EH (cell line): Measurements from ENCODE around the gene MMAB.
"Not testable (repeated sequence)": the region's sequence is repeated elsewhere in the genome, so short reads cannot be mapped to it uniquely, and the experiment has no call there.

ENCODE experiments used
- DNase-seq: peaks from one replicate; pipeline ENCODE4 v3.0.0-alpha.2; 2015; ENCODE audit warnings: low read depth

Gene MMAB

DNA sequence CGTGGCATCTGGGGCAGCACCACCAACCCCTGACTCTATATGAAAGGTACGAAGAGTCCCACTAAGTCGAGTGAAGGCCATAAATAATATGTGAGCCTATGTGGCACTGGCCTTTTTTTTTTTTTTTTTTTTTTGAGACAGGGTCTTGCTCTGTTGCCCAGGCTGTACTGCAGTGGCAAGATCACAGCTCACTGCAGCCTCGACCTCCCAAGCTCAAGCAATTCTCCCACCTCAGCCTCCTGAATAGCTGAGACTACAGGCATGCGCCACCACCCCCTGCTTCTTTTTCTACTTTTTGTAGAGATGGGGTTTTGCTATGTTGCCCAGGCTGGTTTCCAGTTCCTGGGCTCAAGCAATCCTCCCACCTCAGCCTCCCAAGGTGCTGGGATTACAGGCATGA lies 28.8 kb upstream of the MMAB start:
- not testable (repeated sequence) for DNase-seq

DNA sequence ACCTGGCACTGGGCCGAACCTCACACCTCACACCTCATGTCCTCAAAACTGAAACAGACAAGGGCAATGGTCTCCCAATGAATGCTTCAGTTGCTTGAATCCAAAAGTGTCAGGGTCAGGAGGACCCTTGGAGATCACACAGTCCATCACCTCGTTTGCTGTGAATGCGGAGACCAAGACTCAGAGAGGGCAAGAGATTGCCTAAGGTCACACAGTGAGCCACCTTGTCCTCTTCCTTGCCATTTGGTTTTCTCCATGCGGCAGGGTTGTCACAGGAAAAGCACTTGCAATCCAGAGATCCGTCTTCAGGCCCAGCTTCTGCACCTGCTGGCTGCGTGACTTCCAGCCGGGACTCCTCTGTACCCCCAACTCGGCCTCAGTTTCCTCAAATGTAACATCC lies 28.3 kb upstream of the MMAB start:
- no peak for DNase-seq

DNA sequence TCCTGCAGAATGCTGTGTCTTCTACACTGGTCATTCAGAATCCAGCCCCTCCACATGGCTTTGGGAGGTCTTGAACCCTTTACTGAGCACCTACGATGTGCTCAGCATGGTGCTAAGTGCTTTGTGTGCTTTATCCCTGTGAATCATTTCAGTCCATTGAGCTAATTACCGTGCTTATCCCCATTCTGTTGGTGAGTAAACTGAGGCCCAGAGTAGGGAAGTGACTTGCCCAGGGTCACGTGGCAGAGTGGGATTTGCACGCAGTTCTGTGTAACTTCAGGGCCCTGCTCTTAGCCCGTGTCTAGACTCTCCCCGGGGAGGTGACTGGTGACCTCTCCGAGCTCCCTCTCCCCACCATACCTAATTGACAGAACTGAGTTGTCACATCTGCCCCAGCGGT lies 27.7 kb upstream of the MMAB start:
- DNase-seq: no peak

DNA sequence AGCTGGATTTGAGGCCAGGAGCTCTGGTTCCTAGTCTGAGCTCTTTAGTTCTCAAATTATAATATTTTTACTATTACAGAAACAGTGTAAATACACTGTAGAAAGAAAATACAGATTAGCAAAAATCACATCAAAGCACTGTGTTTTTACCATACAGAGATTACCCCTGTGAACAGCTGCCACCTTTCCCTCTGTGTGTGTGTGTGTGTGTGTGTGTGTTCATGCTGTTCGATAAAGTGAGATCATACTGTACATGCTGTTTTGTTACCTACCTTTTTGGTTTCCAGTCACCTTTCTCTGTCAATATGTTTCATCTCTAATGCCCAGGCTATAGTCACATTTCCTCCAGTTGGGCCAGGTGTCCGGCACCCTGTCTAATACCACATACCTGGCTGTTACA lies 27.2 kb upstream of the MMAB start:
- no peak for DNase-seq

DNA sequence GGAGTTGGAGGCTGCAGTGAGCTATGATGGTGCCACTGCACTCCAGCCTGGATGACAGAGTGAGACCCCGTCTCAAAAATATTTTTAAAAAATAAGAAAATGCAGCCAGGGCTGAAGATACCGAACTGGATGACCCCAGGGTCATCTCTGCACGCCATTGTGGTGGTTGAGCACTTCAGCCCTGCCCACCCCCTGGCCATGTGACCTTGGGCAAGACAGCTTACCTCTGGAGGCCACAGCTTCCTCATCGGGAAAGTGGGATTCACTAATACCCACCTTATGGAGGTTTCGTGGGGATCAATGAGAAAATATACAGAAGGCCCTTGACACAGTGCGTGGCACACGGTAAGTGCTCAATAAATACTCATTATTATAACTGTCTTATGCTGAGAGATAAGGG lies 25.8 kb upstream of the MMAB start:
- no peak for DNase-seq

DNA sequence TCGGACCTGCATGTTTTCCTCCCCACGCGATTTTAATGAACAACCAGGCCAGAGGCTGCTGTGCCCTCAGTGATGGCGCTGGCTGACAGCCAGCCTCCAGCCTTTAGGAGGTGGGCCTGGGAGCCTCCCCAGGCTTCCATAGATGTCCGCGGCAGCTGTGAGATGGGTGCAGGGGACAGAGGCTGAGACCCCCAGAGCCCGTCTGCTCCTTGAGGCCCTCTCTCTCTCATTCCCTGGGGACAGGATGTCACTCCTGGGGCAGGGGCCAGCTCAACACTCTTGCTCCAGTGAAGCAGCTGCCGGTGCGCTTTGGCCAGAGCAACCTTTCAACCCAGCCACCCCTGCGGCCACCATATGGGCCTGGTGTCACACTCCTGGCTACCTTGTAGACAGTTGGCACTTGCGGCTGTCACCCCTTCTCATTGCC lies 25.1 kb upstream of the MMAB start:
- DNase-seq: no peak

DNA sequence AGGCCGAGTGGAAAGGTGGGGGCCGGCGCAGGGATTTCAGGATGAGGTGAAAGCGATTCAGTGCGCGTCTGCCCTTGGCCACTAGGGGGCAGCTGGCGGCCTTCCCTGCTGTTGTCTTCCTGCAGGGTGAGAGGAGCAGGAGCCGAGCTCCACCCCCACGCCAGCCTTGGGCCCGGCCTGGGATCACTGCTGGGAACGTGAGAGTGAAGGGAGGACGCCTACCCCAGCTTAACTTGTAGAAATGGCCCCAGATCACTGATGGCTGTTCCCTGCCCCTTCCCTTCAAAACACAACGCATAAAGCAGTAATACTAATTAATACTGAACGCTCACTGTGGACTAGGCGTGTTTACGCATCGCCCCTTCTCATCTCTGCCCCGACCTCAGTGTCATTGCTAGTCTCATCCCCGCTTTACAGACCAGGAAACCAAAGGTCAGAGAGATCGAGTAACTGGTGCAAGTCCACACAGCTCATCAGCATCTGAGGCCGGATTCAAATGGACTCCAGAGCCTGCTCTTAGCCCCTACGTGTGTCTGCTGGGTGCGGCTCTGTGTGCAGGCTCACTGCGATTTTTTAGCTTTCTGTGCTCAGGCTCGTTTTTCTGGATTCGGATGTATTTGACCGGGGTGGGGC lies 24.6 kb upstream of the MMAB start:
- peak; percentile 81 for DNase-seq

DNA sequence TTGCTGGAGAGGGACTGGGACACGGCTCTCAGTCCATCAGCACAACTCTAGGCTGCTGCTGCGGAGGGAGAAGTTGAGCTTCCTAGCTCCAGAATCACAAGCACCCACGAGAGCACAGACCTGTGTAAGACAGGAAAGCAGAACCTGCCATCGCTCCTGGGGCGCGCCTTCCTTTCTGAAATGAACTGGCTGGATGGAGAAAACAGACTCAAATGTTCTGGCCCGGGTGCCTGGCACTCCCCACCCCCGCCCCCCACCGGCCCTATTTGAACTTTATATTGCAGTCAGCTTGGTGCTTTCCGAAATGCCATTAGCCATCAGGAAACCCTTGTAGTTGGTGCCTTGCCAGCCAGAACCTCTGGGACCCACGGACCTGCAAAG lies 24.1 kb upstream of the MMAB start:
- DNase-seq: no peak

DNA sequence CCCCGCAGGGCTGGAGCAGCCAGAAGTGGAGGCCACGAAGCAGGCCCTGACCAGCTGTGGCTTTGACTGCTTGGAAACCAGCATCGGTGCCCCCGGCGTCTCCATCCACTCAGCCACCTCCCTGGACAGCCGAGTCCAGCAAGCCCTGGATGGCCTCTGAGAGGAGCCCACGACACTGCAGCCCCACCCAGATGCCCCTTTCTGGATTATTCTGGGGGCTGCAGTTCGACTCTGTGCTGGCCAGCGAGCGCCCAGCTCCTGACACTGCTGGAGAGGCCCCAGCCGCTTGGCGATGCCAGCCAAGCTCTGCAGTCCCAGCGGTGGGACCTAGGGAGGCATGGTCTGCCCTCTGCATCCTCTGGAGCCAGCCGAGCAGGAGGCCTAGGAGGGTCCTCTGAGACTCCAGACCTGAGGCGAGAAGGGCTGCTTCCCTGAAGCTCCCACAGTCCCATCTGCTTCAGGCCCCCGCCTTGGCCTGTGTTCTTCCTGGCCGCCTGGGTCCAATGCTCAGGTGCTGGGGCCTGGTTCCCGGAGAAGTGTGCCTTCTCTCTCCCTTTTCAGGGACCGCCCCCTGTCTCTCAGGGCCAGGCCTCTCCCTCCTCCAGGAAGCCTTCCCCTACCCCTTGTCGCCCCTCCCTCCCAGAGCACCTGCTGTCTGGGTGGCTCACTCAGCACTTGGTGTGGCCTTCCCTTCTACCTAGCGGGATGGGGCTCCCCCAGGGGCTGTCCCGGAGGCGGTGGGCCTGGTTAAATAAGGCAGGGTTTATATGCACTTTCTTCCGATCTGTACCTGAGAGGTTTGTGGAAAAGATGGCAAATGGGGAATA lies 23.3 kb upstream of the MMAB start:
- no peak for DNase-seq

DNA sequence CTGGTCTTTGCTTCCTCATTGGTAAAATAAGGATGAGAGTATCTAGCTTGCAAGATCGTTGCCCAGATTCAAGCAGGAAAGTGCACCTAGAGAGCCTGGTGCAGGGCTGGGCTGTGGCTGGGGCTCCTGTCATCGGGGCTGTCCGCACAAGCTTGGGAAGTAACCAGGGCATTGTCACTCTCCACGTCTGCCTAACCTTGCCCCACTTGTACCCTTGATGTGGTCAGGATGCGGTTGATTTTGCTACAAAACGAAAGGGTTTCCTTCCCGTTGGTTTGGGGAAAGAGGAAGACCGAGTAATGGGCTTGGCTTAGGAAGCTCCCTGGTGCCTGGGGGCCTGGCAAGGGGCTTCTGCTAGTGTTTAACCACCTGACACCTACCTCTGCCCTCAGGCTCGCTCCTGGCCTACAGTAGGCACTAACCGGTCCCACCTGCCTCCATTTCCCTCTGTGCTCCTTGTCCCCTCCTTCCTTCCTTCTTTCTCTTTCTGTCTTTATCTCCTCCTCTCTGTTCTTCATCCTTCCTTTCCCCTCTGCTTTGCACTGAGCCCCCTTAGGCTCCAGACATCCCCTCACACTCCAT lies 22.1 kb upstream of the MMAB start:
- DNase-seq: no peak

DNA sequence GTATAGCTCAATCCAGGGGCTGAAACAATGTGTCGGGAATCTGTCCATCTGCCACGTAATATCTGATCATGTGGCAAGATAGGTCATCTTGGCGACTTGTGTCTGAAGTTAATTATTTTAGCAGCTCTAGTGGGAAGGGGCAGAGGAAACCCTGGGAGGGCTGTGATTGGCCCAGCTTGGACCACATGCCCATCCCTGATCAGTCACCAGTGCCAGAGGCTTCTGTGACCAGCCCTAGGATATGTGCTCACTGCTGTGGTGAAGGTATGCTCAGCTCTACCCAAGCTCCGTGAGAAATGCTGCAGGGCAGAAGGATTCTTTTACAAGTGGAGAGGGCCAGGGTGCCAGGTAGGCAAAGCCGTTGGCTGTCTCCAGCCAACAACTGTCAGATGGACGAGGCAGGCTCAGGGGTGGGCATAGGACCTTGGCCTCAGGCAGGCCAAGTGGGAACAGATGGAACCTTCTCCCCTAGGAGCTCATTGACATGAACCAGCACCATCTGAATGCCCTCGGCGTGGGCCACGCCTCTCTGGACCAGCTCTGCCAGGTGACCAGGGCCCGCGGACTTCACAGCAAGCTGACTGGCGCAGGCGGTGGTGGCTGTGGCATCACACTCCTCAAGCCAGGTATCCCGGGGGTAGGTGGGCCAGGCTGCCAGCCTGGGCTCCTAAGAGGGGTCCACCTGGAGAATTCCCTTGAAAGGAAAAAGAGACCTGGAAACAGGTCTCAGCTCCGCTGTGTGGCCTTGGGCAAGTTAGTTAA lies 21.4 kb upstream of the MMAB start:
- DNase-seq: no peak

DNA sequence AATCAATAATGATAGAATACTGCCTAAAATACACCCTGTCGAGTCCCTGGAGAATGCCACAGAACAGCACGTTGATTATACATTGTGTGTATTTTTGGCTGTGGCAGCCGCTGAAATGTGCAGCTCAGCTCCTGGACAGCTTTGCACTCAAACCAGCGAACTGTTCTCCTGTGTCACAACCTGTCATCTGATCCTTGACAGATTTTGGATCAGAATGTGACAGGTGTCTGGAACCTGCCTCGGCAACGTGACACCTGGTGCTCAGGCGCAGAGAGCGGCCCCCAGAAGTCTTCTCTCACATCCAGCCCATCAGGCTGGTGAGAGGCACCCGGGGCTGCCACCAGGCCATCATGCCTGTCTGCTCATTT lies 19.6 kb upstream of the MMAB start:
- DNase-seq: no peak

DNA sequence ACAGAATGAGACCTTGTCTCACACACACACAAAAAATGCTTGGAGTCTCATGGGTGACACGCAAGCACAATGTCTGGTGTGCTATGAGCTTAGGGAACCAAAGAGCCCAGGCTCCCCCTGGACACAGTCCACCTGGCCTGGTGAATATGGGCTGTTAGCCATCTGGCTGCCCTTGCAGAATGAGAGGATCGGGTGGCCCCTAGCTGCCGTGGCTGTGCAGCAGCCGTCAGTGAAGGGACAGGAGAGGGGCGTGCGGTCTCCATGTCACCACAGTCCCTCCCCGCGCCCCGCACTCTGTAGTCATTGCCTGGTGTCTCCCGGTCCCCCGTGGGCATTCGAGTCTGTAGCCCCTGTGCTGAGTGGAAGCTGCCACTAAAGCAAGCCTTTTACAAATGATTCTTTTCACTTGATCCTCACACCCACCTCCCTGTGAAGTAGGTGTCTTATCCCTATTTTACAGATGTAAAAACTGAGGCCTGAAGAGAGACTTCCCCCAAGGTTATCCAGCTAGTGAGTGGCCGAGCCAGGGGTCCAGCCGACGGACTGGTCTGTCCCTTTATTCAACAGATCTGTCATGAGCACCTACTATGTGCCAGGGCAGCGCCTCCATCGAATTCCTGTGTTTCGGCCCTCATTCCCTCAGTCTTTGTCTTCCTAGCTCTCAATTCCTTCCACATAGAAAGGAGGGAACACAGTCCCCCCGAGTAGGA lies 19.0 kb upstream of the MMAB start:
- no peak for DNase-seq

DNA sequence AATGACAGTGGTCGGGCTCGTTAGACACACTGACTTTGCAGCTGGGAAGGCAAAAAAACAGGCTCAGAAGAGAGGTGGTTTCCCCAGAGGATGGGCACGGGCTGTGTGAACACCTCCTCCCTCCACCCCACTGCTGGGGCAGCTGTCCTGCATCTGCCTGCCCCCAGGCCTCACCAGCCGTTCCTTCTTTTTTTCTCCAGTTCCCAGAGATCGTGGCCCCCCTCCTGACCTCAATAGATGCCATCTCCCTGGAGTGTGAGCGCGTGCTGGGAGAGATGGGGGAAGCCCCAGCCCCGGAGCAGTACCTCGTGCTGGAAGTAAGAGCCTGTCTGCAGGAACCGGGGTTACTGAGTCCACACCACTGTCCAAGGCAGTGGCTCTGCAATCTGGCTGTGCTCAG lies 17.7 kb upstream of the MMAB start:
- no peak for DNase-seq

DNA sequence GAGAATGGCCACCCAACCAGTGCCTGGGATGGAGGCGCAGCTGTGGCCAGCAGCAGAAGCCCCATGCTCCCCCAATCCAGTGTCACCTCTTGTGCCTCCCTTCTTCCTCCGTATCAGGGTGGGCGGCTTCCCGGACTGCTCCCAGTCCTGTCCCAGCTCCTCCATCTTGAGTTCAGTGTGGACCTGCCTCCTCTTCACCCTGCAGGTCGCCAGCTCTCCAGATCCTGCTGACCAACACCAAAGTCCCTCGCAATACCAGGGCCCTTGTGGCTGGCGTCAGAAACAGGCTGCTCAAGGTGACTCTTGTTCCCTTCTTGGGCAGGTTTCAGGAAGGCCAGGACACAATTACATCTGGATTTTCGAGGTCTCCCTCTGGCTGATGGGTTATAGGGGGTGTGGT lies 17.3 kb upstream of the MMAB start:
- no peak for DNase-seq

DNA sequence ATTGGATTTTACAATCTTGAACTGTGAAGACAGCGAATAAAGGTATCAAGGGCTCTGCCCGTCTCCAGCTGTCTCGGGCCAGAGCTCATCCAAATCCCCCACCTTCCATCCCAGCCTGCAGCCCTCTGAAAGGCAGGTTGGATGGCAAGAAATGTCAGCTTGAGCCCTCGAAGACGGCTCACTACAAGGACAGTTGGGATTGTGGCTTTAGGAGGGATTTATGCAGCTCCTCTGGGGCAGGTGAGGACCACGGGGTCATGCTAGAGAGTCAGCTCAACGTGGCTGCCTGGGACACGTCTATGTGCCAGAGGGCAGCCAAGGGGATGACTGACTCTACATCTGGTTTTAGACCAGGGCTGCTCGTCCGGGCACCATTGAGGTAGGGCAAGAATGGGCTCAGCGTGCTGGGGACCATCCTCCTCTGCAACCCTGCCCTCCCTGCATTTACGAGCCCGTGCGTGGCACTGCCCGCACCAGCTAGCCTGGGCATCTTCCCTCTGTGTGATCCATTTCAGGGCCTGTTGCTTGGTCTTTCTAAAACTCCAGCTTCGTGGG lies 16.5 kb upstream of the MMAB start:
- DNase-seq: no peak

DNA sequence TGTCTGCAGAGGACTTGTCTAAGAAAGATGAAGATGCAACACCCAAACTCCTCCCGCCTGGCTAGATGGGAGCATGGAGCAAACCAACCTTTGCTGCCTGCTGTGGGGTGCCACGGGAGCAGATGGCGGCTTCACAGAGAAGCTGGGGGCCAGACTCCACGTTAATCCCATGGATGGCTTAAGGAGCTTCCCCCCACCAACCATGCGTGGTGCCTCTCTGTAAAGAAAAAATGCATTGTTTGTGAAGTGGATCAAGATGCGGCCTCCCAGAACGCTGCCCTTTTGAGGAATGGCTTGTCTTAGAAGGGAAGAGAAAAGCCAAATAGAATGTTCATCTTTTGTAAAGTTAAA lies 15.9 kb upstream of the MMAB start:
- no peak for DNase-seq

DNA sequence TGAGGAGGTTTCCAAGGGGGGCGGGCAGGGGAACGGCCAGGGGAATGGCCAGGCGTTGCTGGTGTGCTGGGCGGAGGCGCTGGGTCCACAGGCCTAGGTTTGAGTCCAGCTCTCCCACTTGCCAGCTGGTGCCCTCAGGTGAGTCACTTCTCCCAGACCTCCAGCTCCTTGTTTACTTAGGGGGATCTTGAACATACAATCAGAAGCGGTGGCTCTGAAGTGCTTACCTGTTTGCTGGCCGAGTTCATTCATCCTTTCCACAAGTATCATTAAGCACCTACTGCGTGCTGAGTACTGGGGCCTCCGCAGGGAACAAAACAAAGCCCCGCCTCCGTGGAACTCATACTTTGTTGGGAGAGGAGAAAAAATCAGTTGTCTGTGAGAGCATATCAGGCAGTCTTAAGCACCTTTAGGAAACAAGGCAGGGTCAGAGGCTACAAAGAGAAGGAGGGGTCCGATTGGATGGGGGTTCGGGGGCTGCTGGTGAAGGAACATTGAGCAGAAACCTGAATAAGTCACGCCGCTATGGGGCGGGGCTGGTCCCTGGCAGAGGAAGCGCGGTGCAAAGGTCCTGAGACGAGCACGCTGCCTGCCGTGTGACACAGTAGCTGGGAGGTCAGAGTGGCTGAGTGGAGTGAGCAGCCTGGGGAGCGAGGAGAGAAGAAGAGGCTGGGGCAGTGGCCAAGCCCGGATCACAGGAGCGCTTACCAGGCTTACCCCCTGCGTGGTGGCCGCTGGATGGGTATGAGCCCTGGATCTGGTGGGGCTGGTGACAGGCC lies 15.3 kb upstream of the MMAB start:
- DNase-seq: no peak

DNA sequence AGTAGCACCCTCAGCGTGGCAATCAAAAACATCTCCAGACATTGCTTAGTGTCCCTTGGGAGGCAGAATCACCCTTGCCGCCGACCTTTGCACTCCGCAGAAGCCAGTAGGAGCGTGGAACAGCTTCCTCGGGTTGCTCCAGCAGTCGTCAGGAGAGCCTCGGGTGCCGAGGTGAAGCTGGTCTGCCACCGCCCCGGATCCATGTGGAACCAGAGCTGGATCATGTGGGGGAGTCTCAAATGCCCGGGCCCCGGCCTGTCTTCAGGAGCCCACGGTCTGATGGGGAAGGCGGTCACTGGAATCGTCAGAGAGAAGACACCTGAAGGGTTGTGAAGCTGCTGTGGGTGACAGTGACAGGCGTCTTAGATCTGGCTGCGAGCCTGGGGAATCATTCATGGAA lies 14.6 kb upstream of the MMAB start:
- DNase-seq: no peak

DNA sequence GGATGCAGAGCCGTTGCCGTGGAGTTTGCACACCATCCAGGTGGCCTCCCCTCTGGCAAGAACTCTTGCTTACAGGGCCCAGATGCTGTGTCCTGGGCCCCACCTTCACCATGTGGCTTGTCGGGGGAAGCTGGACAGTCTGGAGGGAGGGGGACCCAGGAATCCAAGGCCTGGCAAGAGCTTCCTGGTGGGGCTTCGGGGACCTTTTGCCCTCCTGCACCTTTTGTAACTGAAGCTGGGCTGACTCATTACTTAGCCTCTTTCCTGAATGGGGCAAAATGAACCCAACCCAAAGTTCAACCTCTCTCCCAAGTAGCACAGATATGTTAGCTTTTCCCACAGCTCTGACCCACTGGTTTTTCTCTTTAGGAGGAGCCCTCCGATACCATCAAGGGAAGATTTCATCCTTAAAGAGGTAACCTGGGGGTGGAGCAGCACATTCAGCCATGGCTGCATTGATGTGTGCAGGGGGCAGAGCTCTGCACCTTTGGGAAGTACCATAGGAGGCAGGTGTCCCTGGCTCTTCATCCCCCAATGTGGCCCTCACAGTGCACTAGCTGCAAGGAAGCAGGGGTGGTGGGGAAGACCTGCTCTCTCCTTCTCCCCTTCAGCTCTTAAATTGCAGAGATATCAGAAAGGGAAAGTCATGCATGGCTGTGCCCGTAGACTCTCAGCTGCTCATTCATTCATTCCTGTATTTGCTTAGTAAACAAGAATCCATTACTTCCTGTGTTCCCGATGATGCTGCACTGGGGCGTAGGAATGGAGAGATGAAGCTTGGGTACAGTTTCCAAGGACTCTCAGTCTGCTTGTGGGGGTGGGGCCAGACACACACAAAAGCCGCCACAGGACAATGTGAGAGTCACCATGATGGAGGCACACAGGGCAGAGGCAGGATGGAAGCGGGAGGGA lies 13.3 kb upstream of the MMAB start:
- DNase-seq: no peak
